Right forelimb (tissue), 1 donor: ENCODE results near the gene NEGR1.

Source experiments
- DNase-seq: peaks from one replicate; pipeline ENCODE4 v3.0.0-alpha.2; 2018

The NEGR1 gene

GRCh38 chr1:72015006-72015405 is 267.3 kb downstream of the NEGR1 start:
- no peak for DNase-seq

DNA sequence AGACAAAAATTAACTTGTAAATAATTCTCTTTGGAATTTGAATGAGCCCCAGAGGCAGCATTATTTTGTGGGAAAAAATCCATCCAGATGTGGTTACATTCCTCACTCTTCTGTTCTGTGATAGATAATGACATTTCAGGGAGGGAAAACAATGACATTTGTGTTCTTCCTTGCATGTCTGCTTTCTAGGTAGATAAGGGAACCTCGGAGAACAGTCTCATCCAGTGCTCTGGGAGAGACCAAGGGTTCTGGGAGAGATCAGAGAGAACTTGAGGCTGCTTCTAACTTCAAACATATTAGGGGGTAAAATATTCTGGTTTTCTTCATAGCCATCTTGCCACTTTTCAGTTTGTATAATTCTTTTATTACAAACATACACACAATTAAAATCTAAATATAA is 269.2 kb downstream of the NEGR1 start:
- DNase-seq = no peak

GRCh38 chr1:72011721-72012120 is 270.6 kb downstream of the NEGR1 start:
- no peak for DNase-seq

DNA sequence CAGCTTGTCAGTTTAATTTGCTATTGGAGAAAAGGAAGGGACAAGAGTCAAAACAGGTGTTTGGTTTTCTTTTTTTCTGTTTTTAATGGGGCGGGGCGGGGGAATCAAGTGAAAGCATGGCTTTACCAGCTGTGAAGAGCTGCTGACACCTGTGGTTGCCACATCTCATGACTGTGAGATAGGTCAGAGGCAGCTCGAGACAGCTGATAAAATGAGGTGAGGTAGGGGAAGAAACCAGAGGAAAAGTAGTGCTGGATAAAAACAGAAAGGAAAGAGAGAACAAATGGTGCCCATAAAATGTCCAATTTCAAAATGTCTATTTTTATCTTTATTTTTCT is 272.3 kb downstream of the NEGR1 start:
- no peak for DNase-seq

GRCh38 chr1:72009173-72010093 is 272.9 kb downstream of the NEGR1 start:
- DNase-seq = no peak

- no peak for DNase-seq
Measured at GRCh38 chr1:72007312-72007711, 275.0 kb downstream of the NEGR1 start.

GRCh38 chr1:72006092-72006491 is 276.2 kb downstream of the NEGR1 start:
- no peak for DNase-seq

GRCh38 chr1:72003092-72003491 is 279.2 kb downstream of the NEGR1 start:
- no peak for DNase-seq

- no peak for DNase-seq
Measured at GRCh38 chr1:72000809-72001208, 281.5 kb downstream of the NEGR1 start.

- DNase-seq = no peak
Measured at GRCh38 chr1:71994646-71995045, 287.7 kb downstream of the NEGR1 start.

DNA sequence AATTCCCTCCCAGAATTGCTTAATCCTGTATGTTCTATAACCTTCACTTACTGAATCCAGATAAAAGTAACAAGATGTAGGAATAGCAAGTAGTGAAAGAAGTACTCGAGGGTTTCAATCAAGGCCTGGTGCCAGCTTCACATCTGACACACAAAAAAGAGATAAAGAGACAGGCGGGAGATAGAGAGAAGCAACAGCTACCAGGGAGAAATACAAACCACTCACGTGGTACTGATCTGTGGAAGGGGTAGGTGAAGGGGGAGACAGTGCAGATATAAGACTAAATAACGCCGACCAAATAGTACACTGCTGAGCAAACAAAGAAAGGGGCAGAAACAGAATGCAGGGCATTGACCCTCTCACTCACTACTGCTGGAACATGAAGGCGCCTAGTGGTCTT is 295.2 kb downstream of the NEGR1 start:
- DNase-seq = no peak

DNA sequence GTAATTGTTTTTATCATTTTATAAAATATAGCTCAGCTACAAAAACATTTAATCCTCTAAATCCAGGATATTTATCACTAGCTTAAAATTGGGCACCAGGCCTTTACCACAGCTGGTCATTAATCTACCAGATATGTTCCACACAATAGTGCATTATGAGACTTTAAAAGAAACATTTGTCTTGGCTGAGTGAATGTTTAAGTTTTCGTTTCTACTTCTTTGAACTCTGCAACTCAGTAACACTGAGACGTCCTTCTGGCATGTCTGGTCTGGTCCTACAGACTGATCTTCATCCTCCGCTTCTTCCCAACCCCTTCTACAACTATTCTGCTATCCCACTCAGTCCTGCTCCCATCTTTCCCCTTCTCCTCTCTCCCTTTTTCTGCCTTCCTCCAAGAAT is 296.2 kb downstream of the NEGR1 start:
- no peak for DNase-seq

DNA sequence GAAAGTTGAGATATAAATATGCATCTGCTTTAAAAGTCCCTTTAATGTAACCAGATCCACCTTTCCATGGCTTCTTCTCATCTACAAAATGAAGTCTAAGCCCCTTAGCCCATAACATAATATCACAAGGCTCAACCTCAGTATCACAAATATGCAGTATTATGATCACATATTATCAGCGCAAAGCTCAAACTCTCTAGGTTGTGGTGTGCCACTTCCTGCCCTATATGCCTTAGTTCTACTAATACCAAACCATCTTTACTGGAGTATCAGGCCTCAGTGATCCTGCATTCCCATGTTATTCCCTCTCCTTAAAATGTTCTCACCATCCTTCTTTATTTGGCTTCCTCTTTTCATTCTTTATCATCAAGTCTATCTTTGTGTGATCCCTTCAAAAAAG is 301.8 kb downstream of the NEGR1 start:
- DNase-seq = no peak

GRCh38 chr1:71979882-71980281 is 302.5 kb downstream of the NEGR1 start:
- DNase-seq = no peak

DNA sequence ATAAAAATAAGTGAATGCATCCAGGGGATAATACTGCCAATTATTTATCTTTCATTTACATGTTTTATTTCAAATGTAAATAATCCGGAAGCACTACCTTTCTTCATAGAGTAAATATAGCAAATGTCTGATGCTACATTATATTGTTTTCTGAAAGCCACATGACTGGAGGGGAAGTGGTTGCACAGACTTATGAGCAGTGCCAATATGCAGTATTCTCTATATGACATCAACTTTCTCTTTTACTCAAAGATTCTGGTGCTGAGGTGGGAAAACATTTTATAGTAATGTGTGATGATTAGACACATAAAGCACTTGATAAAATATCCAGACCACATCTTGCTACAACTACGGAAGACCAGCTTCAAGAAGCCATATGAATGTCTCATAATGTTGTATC is 314.7 kb downstream of the NEGR1 start:
- DNase-seq = no peak

DNA sequence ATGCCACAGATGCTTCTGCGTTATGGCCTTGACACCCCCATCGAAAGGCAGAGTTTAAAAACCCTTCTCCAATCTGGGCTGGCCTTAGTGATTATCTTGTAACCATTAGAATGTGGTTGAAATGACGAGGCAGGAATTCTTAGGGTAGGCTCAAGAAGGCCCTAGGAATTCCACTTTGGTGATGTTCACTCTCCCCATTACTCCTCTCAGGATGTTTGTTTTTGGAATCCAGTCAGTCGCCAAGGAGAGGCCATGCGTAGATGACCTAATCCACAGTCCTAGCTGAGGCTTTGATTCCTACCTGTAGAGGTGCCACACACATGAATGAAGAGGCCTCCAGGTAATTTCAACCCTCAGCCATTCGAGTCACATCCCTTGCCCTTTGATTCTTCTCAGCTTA is 318.2 kb downstream of the NEGR1 start:
- DNase-seq = no peak

- no peak for DNase-seq
Measured at GRCh38 chr1:71956613-71957285, 325.6 kb downstream of the NEGR1 start.

DNA sequence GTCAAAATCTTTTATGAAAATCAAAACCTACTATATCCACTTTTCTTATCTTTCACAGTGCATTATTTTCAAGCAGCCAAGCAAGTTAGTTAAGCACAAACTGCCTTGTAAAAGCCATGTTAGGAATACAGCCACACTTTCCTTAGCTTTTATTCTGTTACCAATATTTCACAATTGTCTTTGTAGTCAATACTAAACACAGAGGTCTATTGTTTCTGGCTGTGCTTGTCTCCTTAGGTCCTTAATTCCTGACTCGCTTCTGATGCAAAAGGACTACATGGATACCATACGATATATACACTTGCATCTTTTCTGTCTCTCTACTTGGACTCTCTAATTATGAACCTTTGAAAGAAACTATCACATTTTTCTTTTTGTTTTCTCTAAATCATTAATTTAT is 331.8 kb downstream of the NEGR1 start:
- no peak for DNase-seq

DNA sequence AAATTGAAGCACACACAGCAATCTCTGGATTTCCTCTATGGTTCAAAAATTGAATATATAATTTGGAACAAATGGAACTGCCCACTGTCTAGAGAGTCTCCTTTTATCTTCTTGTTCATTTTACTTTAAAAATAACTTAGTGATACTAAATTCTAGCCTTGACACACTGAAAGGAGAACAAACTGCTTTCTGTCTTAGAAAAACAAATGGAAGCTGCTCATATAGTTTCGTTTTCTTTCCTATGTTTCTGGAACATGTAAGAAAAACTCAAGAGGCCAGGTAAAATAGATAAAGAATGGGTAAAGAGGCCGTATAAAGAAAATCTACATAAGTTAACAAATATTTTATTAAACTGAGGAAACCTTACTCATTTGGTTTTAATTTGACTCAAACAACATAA is 332.7 kb downstream of the NEGR1 start:
- DNase-seq = no peak

DNA sequence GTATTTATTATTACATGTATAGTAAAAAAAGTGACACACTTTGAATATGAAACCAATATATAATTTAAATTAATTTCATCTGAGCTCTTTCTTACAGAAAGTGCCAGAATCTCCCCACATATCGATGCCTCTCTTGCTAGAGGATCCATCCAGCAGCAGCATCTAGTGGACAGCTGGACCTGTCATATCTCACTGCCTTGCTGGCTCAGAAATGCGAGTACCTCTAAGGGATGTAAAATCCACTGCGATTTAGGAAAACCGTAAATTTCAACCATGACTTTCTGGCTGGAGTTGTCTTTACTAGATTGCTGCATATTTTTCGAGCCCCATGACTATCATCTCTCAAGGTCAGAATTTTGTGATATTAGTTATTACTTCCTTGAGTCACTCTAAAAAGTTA is 333.8 kb downstream of the NEGR1 start:
- no peak for DNase-seq

DNA sequence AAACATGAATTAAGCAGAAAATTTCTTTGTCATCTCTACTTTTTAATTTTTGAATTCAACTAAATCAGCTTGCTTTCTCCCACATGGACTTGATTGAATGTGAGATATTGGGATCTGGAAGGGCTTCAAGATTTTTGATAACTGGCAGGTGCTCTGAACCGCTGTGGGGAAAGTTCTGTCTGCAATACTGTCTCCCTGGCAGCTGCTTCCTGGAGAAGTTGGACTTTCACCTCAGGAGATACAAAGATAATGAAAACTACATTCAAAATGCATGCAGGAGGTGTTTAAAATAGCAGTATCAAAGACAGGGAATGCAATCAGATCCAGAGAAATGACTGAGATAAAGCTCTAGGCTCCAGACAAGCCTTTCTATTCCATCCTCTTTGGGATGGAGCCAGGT is 338.3 kb downstream of the NEGR1 start:
- no peak for DNase-seq

GRCh38 chr1:71940261-71940660 is 342.1 kb downstream of the NEGR1 start:
- no peak for DNase-seq

GRCh38 chr1:71930511-71930910 is 351.8 kb downstream of the NEGR1 start:
- no peak for DNase-seq

GRCh38 chr1:71921935-71922559 is 360.3 kb downstream of the NEGR1 start:
- no peak for DNase-seq
